Fibroblast of the aortic adventitia (primary cell): ENCODE results near the gene ABCA10. TPM values are rescaled to one million over a fixed set of nuclear protein-coding genes. Genes with fewer than 3 reads are reported as not detected.

Experiments used
- DNase-seq: peaks from one replicate; pipeline ENCODE4 v3.0.0-alpha.2; 2010; ENCODE audit warnings: low read depth
- H3K4me3 ChIP-seq: 2 replicates; pipeline ENCODE4 v1.5.1; 2011; ENCODE audit warnings: low read depth, mild to moderate bottlenecking, control low read depth, low read length, moderate library complexity
- small RNA-seq: library from RNA; depleted of rRNA; stranded (forward); fragments of <200 nt; gene quantifications from one replicate; pipeline ENCODE3, GENCODE V24; 2012
- total RNA-seq: library from RNA; depleted of rRNA; stranded (reverse); fragments of >200 nt; gene quantifications from 2 replicates; pipeline ENCODE4 v1.2.3, GENCODE V29; 2012; ENCODE audit warnings: low replicate concordance
- TF ChIP-seq, protein P1 (sequence below): IDR thresholded peaks from 2 replicates; pipeline ENCODE4 v1.5.1; 2011; ENCODE audit warnings: mild to moderate bottlenecking, low read length, control low read depth, inconsistent platforms; ENCODE audit not compliant: insufficient read depth

Gene ABCA10
- total RNA-seq, 1 donor: 2.8 TPM

DNA sequence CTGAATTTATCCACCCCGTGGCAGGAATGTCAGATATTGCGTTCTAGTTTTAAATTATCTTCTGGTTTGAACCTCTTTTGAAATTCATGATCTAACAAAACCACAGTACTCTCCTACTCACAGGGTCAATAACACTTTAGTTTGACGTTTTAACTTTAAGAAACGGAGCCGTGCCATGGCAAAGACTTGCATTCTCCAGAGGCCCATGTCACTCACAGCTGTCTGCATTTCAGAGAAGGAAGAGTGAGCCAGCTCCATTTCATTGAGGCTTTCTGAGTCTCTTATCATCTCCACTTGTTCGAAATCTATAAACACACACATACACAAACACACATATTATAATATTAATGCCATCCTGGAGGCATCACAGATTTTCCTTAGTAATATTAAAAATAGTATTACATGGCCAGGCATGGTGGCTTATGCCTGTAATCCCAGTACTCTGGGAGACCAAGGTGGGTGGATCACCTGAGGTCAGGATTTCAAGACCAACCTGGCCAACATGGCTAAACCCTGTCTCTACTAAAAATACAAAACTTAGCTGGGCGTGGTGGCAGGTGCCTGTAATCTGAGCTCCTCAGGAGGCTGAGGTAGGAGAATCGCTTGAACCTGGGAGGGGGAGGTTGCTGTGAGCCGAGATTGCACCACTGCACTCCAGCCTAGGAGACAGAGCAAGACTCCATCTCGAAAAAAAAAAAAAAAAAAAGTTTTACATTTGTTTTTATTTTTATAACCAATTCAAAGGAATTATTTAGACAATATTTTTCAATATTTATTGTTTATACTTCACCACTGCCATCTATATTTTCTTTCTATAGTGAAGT, 122.5 kb downstream of the ABCA10 start:
- TF ChIP-seq, protein P1, sequence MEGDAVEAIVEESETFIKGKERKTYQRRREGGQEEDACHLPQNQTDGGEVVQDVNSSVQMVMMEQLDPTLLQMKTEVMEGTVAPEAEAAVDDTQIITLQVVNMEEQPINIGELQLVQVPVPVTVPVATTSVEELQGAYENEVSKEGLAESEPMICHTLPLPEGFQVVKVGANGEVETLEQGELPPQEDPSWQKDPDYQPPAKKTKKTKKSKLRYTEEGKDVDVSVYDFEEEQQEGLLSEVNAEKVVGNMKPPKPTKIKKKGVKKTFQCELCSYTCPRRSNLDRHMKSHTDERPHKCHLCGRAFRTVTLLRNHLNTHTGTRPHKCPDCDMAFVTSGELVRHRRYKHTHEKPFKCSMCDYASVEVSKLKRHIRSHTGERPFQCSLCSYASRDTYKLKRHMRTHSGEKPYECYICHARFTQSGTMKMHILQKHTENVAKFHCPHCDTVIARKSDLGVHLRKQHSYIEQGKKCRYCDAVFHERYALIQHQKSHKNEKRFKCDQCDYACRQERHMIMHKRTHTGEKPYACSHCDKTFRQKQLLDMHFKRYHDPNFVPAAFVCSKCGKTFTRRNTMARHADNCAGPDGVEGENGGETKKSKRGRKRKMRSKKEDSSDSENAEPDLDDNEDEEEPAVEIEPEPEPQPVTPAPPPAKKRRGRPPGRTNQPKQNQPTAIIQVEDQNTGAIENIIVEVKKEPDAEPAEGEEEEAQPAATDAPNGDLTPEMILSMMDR: no peak
- DNase-seq: no peak
- H3K4me3 ChIP-seq: no peak overlapping the region

DNA sequence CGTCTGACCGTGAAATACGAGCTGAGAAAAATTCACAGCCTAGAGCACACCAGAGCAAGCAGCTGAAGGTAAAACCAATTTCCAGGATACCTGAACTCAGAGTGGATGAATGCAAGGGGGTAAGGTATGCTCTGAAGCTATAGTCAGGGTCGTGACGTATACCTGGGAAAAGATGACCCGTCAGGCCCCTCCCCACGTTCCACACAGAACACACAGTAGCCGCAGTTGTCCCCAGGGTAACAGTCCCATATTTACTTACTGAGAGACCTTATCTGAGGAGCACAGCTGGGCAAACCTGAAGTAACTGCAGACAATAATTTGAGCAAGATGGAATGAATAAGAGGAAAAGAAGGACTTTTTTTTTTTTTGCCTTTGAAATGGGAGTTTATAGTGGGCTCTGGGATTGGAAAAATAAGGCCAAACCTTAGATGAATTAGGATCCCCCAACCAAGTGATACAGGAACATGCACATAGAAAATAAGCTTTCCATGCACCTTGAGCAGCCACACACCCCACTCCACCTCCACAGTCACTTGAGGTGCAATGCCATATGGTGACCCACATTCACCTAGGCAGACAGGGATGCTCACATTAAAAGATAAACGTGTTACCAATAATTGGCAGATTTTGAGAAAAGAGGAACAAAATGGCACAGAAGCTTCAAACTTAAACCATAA, 124.9 kb downstream of the ABCA10 start:
- no peak overlapping the region for H3K4me3 ChIP-seq
- TF ChIP-seq, protein P1: no peak
- DNase-seq: no peak

DNA sequence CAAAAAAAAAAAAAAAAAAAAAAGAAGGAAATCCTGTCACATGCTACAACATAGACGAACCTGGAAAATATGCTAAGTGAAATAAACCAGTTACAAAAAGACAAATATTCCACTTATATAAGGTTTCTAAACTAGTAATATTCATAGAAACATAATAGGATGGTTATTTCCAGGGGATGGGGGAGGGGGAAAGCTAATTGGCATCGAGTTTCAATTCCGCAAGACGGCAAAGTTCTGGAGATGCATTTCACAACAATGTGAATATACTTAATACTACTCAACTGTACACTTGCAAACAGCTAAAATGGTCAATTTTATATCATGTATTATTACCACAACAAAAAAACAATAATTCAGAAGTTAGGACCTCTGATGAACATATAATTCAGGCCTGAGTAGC, 130.0 kb downstream of the ABCA10 start:
- DNase-seq: no peak
- no peak overlapping the region for H3K4me3 ChIP-seq
- TF ChIP-seq, protein P1: no peak

Small RNA genes lying within 50 kb of the gene (small RNA-seq; reads per million reads assigned to genes)
- gene MIR4524B: 1.2 reads per million, percentile 44 among the genes with 10 or more reads in this experiment

Other genes starting within 250 kb of the ABCA10 start
- gene ABCA9, start 167.9 kb downstream of the ABCA10 start, total RNA-seq: 122 and 235 TPM in 2 replicates
- 192 and 340 TPM in 2 replicates for gene ABCA6, start 86.9 kb downstream of the ABCA10 start, total RNA-seq
- 7.3 and 28.3 TPM in 2 replicates for gene ABCA5, start 98.3 kb upstream of the ABCA10 start, total RNA-seq
- gene MAP2K6, start 185.9 kb upstream of the ABCA10 start, total RNA-seq: 2.0 and 3.4 TPM in 2 replicates